ENCODE results near the gene CNKSR3.
A peak's percentile ranks its signal among the peaks of the same experiment; 100 is the strongest.

CNKSR3 gene

GRCh38 chr6:154502553-154502952 is 7.9 kb downstream of the CNKSR3 start:
- DNase-seq (ENCODE audit: low spot score): no peak

GRCh38 chr6:154501578-154501868 is 9.0 kb downstream of the CNKSR3 start:
- no peak for DNase-seq (ENCODE audit: low spot score)

GRCh38 chr6:154500769-154501577 is 9.5 kb downstream of the CNKSR3 start:
- no peak for DNase-seq (ENCODE audit: low spot score)

- no peak for DNase-seq (ENCODE audit: low spot score)
Observed at GRCh38 chr6:154499855-154500589, 10.5 kb downstream of the CNKSR3 start.

- DNase-seq (ENCODE audit: low spot score): no peak
Observed at GRCh38 chr6:154498340-154498934, 12.0 kb downstream of the CNKSR3 start.

GRCh38 chr6:154496793-154497517 is 13.5 kb downstream of the CNKSR3 start:
- no peak for DNase-seq (ENCODE audit: low spot score)

GRCh38 chr6:154496186-154496585 is 14.3 kb downstream of the CNKSR3 start:
- DNase-seq (ENCODE audit: low spot score): no peak

- DNase-seq (ENCODE audit: low spot score): no peak
Observed at GRCh38 chr6:154494592-154495311, 15.7 kb downstream of the CNKSR3 start.

- no peak for DNase-seq (ENCODE audit: low spot score)
Observed at GRCh38 chr6:154491567-154492470, 18.7 kb downstream of the CNKSR3 start.

GRCh38 chr6:154489822-154490221 is 20.7 kb downstream of the CNKSR3 start:
- no peak for DNase-seq (ENCODE audit: low spot score)

- peak; percentile 64 for DNase-seq (ENCODE audit: low spot score)
Observed at GRCh38 chr6:154488802-154489437, 21.6 kb downstream of the CNKSR3 start.

- peak; percentile 33 for DNase-seq (ENCODE audit: low spot score)
Observed at GRCh38 chr6:154488248-154488593, 22.3 kb downstream of the CNKSR3 start.

- no peak for DNase-seq (ENCODE audit: low spot score)
Observed at GRCh38 chr6:154487367-154488247, 22.9 kb downstream of the CNKSR3 start.

- DNase-seq (ENCODE audit: low spot score): no peak
Observed at GRCh38 chr6:154485815-154486214, 24.7 kb downstream of the CNKSR3 start.

- DNase-seq (ENCODE audit: low spot score): no peak
Observed at GRCh38 chr6:154484942-154485341, 25.5 kb downstream of the CNKSR3 start.

GRCh38 chr6:154482858-154483257 is 27.6 kb downstream of the CNKSR3 start:
- DNase-seq (ENCODE audit: low spot score): no peak

GRCh38 chr6:154481521-154482013 is 28.9 kb downstream of the CNKSR3 start:
- DNase-seq (ENCODE audit: low spot score): no peak

- DNase-seq (ENCODE audit: low spot score): peak; percentile 32
Observed at GRCh38 chr6:154479771-154480639, 30.5 kb downstream of the CNKSR3 start.
